ENCODE results near the gene SLC7A7. TPM values are rescaled to one million over a fixed set of nuclear protein-coding genes. Genes with fewer than 3 reads are reported as not detected.
"Not testable (repeated sequence)": the region's sequence is repeated elsewhere in the genome, so short reads cannot be mapped to it uniquely, and the experiment has no call there.

SLC7A7 gene
- total RNA-seq, 2 donors from 2014 or later: 9.9 to 28.5 TPM

- no peak for DNase-seq (ENCODE audit: low spot score)
- H3K27ac ChIP-seq: no peak overlapping the region
- TF ChIP-seq CTCF (IDR thresholded peaks at IDR 0.05): no peak
- no peaks in the 10 kb centered on the region for H3K36me3 ChIP-seq
- no peak overlapping the region for H3K4me3 ChIP-seq
- H3K27me3 ChIP-seq: no peaks in the 10 kb centered on the region
- H3K4me1 ChIP-seq: no peaks in the 10 kb centered on the region
- H3K9me3 ChIP-seq: no peaks in the 10 kb centered on the region
These were observed 67.0 kb downstream of the SLC7A7 start for GRCh38 chr14:22748206-22748605.

- Histone ChIP-seq H3K4me1 (no peaks in the 10 kb centered on the region), H3K36me3 (no peaks in the 10 kb centered on the region), H3K9me3 (no peaks in the 10 kb centered on the region), H3K27ac (no peak overlapping the region), H3K4me3 (no peak overlapping the region), H3K27me3 (no peaks in the 10 kb centered on the region)
- TF ChIP-seq CTCF (IDR thresholded peaks at IDR 0.05): no peak
- no peak for DNase-seq (ENCODE audit: low spot score)
These were observed 67.5 kb downstream of the SLC7A7 start for GRCh38 chr14:22747769-22748168.

- H3K4me1 ChIP-seq: no peaks in the 10 kb centered on the region
- DNase-seq (ENCODE audit: low spot score): no peak
- H3K27me3 ChIP-seq: no peaks in the 10 kb centered on the region
- no peak for TF ChIP-seq CTCF (IDR thresholded peaks at IDR 0.05)
- no peak overlapping the region for H3K27ac ChIP-seq
- no peaks in the 10 kb centered on the region for H3K36me3 ChIP-seq
- no peak overlapping the region for H3K4me3 ChIP-seq
- H3K9me3 ChIP-seq: no peaks in the 10 kb centered on the region
These were observed 75.2 kb downstream of the SLC7A7 start for GRCh38 chr14:22740020-22740419.

DNA sequence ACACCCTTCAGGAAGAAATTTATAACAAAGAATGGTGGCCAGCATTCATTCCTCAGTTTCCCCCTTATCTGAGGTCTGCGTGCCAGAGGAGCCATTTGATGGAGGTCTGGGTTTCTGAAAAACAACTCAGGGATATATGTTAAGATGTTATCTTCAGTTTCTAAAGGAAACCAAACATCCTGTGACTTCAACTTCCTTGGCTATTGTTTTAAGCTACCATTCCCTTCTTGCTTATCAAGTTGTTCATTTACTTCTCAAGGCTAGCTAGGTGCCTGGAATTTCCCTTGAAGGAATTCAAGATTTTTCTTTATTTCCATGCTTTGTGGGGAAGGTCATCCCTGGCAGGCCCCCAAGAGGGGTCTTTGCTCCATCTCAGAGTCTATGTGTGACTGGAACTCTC is 75.8 kb downstream of the SLC7A7 start:
- H3K4me3 ChIP-seq: no peak overlapping the region
- no peak overlapping the region for H3K27ac ChIP-seq
- no peak for DNase-seq (ENCODE audit: low spot score)
- no peaks in the 10 kb centered on the region for H3K36me3 ChIP-seq
- no peaks in the 10 kb centered on the region for H3K9me3 ChIP-seq
- TF ChIP-seq CTCF (IDR thresholded peaks at IDR 0.05): no peak
- no peaks in the 10 kb centered on the region for H3K27me3 ChIP-seq
- no peaks in the 10 kb centered on the region for H3K4me1 ChIP-seq

DNA sequence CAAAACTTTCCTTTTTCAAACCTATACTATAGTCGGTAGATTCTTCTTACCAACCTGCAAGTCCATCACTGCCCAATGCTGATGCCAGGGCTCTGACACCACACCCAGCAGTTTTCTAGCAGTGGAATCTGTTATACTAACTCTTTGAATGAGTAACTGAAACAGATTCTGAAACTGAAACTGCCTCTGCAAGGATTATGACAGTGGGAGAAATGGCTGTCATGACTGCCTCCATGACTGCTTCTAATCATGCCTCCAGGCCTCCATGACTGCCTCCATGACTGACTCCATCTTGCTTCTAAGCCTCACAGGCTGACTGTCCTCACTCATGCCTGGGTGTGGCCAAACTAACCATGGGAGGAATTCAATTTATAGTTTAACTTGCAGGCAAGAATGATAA is 78.2 kb downstream of the SLC7A7 start:
- DNase-seq (ENCODE audit: low spot score): no peak
- TF ChIP-seq CTCF (IDR thresholded peaks at IDR 0.05): no peak
- no peaks in the 10 kb centered on the region for H3K4me1 ChIP-seq
- no peaks in the 10 kb centered on the region for H3K27me3 ChIP-seq
- H3K27ac ChIP-seq: no peak overlapping the region
- H3K4me3 ChIP-seq: no peak overlapping the region
- no peaks in the 10 kb centered on the region for H3K36me3 ChIP-seq
- no peaks in the 10 kb centered on the region for H3K9me3 ChIP-seq

DNA sequence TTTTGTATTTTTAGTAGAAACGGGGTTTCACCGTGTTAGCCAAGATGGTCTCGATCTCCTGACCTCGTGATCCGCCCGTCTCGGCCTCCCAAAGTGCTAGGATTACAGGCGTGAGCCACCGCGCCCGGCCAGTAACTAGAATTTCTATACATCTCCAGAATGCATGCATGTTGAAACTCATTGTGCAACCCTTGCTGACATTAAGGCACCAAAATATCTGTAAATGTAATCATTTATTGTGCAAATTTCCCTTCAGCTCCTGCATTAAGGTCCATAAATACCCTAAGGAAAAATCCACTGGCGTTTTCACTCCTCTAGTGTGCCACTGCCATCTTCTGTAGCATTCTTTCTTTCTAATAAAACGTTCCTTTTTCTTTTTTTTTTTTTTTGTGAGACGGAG is 78.9 kb downstream of the SLC7A7 start:
- H3K4me1 ChIP-seq; H3K27me3 ChIP-seq; DNase-seq (ENCODE audit: low spot score); H3K36me3 ChIP-seq; H3K4me3 ChIP-seq; H3K9me3 ChIP-seq; H3K27ac ChIP-seq: not testable (repeated sequence)
